Karpas-422 (cell line): ENCODE results near the gene HTRA1. TPM values are rescaled to one million over a fixed set of nuclear protein-coding genes. Genes with fewer than 3 reads are reported as not detected.

ENCODE experiments used
- DNase-seq: peaks from one replicate; pipeline ENCODE4 v3.0.0-alpha.2; 2015
- H2AFZ ChIP-seq: fragments of 200-600 bp; sonication (generic); 2 replicates; pipeline ENCODE4 v1.6.1; 2014; ENCODE audit warnings: antibody characterized with exemption, low read length, mixed read lengths
- H3K27ac ChIP-seq: fragments of 200-600 bp; sonication (generic); 2 replicates; pipeline ENCODE4 v1.5.1; 2014; ENCODE audit warnings: mild to moderate bottlenecking, low read length, moderate library complexity
- H3K27me3 ChIP-seq: fragments of 200-600 bp; sonication (generic); 2 replicates; pipeline ENCODE4 v1.6.1; 2014; ENCODE audit warnings: low read length, mixed read lengths
- H3K36me3 ChIP-seq: fragments of 200-600 bp; sonication (generic); 2 replicates; pipeline ENCODE4 v1.6.1; 2014; ENCODE audit warnings: low read length, mixed read lengths; ENCODE audit not compliant: insufficient read depth
- H3K4me1 ChIP-seq: fragments of 200-600 bp; sonication (generic); 2 replicates; pipeline ENCODE4 v1.6.1; 2014; ENCODE audit warnings: mild to moderate bottlenecking, low read length, mixed read lengths
- H3K4me2 ChIP-seq: fragments of 200-600 bp; sonication (generic); 2 replicates; pipeline ENCODE4 v1.6.1; 2014; ENCODE audit warnings: low read length, low read depth, mild to moderate bottlenecking; ENCODE audit not compliant: poor library complexity, severe bottlenecking
- H3K4me3 ChIP-seq: fragments of 200-600 bp; sonication (generic); 2 replicates; pipeline ENCODE4 v1.5.1; 2014; ENCODE audit warnings: mild to moderate bottlenecking, antibody characterized with exemption, low read length, mixed read lengths
- H3K79me2 ChIP-seq: fragments of 200-600 bp; sonication (generic); 2 replicates; pipeline ENCODE4 v1.6.1; 2014; ENCODE audit warnings: mild to moderate bottlenecking, low read length, mixed read lengths
- H3K9ac ChIP-seq: fragments of 200-600 bp; sonication (generic); 2 replicates; pipeline ENCODE4 v1.6.0; 2014; ENCODE audit warnings: low read length
- H3K9me2 ChIP-seq: fragments of 200-600 bp; sonication (generic), shearing (Covaris generic); replicated peaks from 2 replicates; pipeline ENCODE4 v1.6.0; 2014; ENCODE audit warnings: mild to moderate bottlenecking, low read length, moderate library complexity; ENCODE audit not compliant: insufficient read depth
- H3K9me3 ChIP-seq: fragments of 300-700, 200-600 bp; sonication (generic); 2 replicates; pipeline ENCODE4 v1.6.1; 2014; ENCODE audit warnings: low read length, mixed read lengths
- H4K20me1 ChIP-seq: fragments of 200-600 bp; sonication (generic); 2 replicates; pipeline ENCODE4 v1.6.1; 2014; ENCODE audit warnings: mild to moderate bottlenecking, antibody characterized with exemption, low read length, low read depth; ENCODE audit not compliant: insufficient read depth
- total RNA-seq: library from RNA; depleted of rRNA; stranded (reverse); fragments of >200 nt; shearing (Covaris generic); gene quantifications from 2 replicates; pipeline ENCODE4 v1.2.3, GENCODE V29; 2014; ENCODE audit warnings: low replicate concordance

The HTRA1 gene
- total RNA-seq, 1 experiment from 2014 or later, result not detected

DNA sequence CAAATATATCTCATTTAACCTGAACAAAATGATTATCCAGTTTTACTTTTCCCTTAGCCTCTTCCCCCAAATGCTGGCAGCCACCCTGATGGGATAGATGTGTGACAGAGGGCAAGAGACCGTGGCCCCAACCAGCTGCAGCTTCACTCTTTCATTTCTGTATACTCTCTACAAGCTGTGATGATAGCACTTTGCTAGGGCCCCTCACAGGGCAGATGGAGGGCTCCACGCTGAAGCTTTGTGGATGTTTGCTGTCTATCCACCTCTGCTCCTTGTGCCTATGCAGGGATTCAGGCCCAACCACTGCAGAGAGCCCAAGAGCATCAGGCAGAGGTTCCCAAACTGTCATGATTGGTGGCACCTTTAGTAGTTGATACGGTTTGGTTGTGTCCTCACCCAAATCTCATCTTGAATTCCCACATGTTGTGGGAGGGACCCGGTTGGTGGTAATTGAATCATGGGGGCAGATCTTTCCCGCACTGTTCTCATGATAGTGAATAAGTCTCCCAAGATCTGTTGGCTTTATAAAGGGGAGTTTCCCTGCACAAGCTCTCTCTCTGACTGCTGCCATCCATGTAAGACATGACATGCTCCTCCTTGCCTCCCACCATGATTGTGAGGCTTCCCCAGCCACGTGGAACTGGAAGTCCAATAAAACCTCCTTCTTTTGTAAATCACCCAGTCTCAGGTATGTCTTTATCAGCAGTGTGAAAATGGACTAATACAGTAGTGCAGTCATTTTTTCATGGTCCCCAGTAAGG, 20.1 kb downstream of the HTRA1 start:
- H4K20me1 ChIP-seq, result no peaks in the 10 kb centered on the region
- H3K27ac ChIP-seq, result no peak overlapping the region
- no peak overlapping the region for H2AFZ ChIP-seq
- H3K9ac ChIP-seq, result no peak overlapping the region
- H3K9me3 ChIP-seq, result no peaks in the 10 kb centered on the region
- no peaks in the 10 kb centered on the region for H3K27me3 ChIP-seq
- no peaks in the 10 kb centered on the region for H3K36me3 ChIP-seq
- DNase-seq, result no peak
- H3K9me2 ChIP-seq, result no peaks in the 10 kb centered on the region
- H3K4me1 ChIP-seq, result no peaks in the 10 kb centered on the region
- no peak overlapping the region for H3K4me2 ChIP-seq
- no peak overlapping the region for H3K4me3 ChIP-seq
- no peaks in the 10 kb centered on the region for H3K79me2 ChIP-seq

DNA sequence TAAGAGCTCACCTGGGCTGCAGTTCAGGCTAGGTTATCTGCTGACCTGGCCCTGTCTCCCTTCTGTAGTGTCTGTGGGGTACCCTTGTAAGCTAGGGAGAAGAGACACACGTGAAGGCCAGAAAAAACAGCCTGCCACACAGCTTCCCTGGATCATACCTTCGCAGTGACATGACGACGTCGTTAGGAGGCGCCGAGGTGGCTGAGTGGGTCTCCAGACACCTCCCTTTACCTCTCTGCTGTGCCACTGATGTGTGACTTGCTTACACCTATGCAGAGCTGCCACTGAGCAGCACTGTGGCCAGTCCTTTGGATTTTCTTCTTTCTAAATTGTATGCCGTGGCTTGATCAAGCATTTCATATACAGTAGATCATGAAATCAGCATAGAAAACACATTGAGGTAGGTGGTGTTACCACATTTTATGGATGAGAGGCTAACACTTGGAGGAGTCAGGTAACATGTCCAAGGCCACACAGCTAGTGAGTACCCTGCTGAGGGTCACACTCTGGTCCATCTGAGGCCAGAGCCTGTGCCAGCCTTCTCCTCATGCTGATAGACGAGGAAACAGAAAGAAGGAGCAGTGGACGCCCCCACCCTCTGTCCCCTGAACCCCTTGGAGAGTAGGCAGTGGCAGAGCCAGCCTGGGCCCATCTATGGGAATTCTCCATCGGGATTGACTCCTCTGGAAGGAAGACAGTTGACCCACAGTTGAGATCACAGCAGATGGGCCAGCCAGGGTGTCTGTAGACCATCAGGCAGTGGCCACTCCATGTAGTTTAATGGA, 23.1 kb downstream of the HTRA1 start:
- H3K4me2 ChIP-seq, result no peak overlapping the region
- no peak overlapping the region for H3K9ac ChIP-seq
- H3K27me3 ChIP-seq, result no peaks in the 10 kb centered on the region
- no peaks in the 10 kb centered on the region for H3K9me2 ChIP-seq
- H3K4me1 ChIP-seq, result no peaks in the 10 kb centered on the region
- H3K36me3 ChIP-seq, result no peaks in the 10 kb centered on the region
- DNase-seq, result no peak
- H3K27ac ChIP-seq, result no peak overlapping the region
- H3K4me3 ChIP-seq, result no peak overlapping the region
- H3K9me3 ChIP-seq, result no peaks in the 10 kb centered on the region
- H4K20me1 ChIP-seq, result no peaks in the 10 kb centered on the region
- no peaks in the 10 kb centered on the region for H3K79me2 ChIP-seq
- H2AFZ ChIP-seq, result no peak overlapping the region

- Histone ChIP-seq H2AFZ (no peak overlapping the region), H3K4me2 (no peak overlapping the region), H3K36me3 (no peaks in the 10 kb centered on the region), H3K9me2 (no peaks in the 10 kb centered on the region), H4K20me1 (no peaks in the 10 kb centered on the region), H3K9me3 (no peaks in the 10 kb centered on the region), H3K9ac (no peak overlapping the region), H3K4me3 (no peak overlapping the region), H3K79me2 (no peaks in the 10 kb centered on the region), H3K27ac (no peak overlapping the region), H3K27me3 (no peaks in the 10 kb centered on the region), H3K4me1 (no peaks in the 10 kb centered on the region)
- DNase-seq, result no peak
These were observed 24.3 kb downstream of the HTRA1 start for GRCh38 chr10:122485670-122486069.

DNA sequence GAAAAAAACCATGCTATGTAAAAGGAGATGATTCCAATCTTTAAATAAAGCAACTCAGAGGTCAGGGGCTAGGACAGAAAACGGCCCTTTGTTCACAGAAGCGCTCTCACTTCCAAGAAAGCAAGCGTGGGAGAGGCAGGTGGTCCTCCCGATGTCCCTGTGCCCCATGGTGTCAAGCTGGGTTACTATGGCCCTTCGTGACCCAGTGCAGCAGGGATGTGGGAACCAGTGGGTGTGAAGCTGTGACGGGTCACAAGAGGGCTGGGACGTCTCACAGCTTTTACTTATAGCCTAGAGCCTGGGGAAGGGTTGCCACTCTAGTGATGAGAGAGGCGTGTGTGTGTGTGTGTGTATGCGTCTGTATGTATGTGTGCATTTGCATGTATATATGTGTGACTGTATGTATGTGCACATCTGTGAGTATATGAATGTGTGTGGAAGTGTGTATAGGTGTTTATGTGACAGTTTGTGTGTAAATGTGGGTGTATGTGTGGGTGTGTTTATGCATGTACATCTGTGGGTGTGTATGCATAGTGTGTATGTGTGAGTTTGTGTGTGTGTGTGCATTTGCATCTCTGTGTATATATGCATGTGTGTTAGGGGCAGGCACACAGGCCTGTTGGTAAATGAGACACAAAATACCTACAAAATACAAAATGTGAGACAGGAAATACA, 25.2 kb downstream of the HTRA1 start:
- Histone ChIP-seq H3K4me2 (no peak overlapping the region), H3K4me3 (no peak overlapping the region), H3K36me3 (no peaks in the 10 kb centered on the region), H3K27ac (no peak overlapping the region), H3K9me2 (no peaks in the 10 kb centered on the region), H3K79me2 (no peaks in the 10 kb centered on the region), H3K9ac (no peak overlapping the region), H2AFZ (no peak overlapping the region), H3K27me3 (no peaks in the 10 kb centered on the region), H3K4me1 (no peaks in the 10 kb centered on the region), H4K20me1 (no peaks in the 10 kb centered on the region), H3K9me3 (no peaks in the 10 kb centered on the region)
- DNase-seq, result no peak

- no peaks in the 10 kb centered on the region for H3K9me3 ChIP-seq
- no peaks in the 10 kb centered on the region for H4K20me1 ChIP-seq
- no peaks in the 10 kb centered on the region for H3K79me2 ChIP-seq
- no peak overlapping the region for H3K4me2 ChIP-seq
- no peaks in the 10 kb centered on the region for H3K36me3 ChIP-seq
- H3K4me3 ChIP-seq, result no peak overlapping the region
- H3K4me1 ChIP-seq, result no peaks in the 10 kb centered on the region
- no peaks in the 10 kb centered on the region for H3K9me2 ChIP-seq
- no peaks in the 10 kb centered on the region for H3K27me3 ChIP-seq
- no peak overlapping the region for H2AFZ ChIP-seq
- no peak overlapping the region for H3K27ac ChIP-seq
- DNase-seq, result no peak
- no peak overlapping the region for H3K9ac ChIP-seq
These were observed 25.9 kb downstream of the HTRA1 start for GRCh38 chr10:122487174-122487765.

DNA sequence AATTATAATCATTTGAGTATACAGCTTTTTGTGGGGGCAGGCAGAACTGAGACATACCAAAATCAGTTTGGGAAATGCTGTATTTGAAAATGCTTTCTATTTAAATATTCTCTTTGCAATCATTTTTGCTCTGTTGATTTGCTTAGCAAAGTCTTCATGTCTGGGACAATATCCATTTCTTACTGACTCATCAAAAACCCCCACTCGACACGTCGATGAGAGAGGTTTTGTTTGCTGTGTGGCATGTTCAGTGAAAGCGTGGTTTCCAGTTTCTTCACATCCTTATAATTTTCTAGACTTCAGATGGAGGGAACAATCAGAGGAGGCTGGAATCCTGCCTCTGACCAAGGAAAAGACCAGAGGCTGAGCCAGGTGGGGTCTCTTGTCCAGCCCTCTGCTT, 28.9 kb downstream of the HTRA1 start:
- Histone ChIP-seq H3K27ac (no peak overlapping the region), H3K36me3 (no peaks in the 10 kb centered on the region), H3K9me3 (no peaks in the 10 kb centered on the region), H4K20me1 (no peaks in the 10 kb centered on the region), H3K27me3 (no peaks in the 10 kb centered on the region), H3K9me2 (no peaks in the 10 kb centered on the region), H3K4me1 (no peaks in the 10 kb centered on the region), H3K79me2 (no peaks in the 10 kb centered on the region), H2AFZ (no peak overlapping the region), H3K9ac (no peak overlapping the region), H3K4me2 (no peak overlapping the region), H3K4me3 (no peak overlapping the region)
- no peak for DNase-seq

- Histone ChIP-seq H3K9me3 (no peaks in the 10 kb centered on the region), H3K4me2 (no peak overlapping the region), H3K4me3 (no peak overlapping the region), H3K9me2 (no peaks in the 10 kb centered on the region), H3K79me2 (no peaks in the 10 kb centered on the region), H3K27me3 (no peaks in the 10 kb centered on the region), H3K27ac (no peak overlapping the region), H2AFZ (no peak overlapping the region), H4K20me1 (no peaks in the 10 kb centered on the region), H3K4me1 (no peaks in the 10 kb centered on the region), H3K36me3 (no peaks in the 10 kb centered on the region), H3K9ac (no peak overlapping the region)
- DNase-seq, result no peak
These were observed 29.7 kb downstream of the HTRA1 start for GRCh38 chr10:122490786-122491680.
